IPS-15b (cell line): Measurements from ENCODE around the gene FSTL5.

ENCODE experiments used
- H3K27me3 ChIP-seq: one replicate; pipeline ENCODE4 v1.6.1; 2013; ENCODE audit warnings: low read length; ENCODE audit not compliant: control insufficient read depth, insufficient read depth
- H3K36me3 ChIP-seq: one replicate; pipeline ENCODE4 v1.6.1; 2013; ENCODE audit warnings: low read length; ENCODE audit not compliant: control insufficient read depth, insufficient read depth
- H3K4me1 ChIP-seq: one replicate; pipeline ENCODE4 v1.6.1; 2013; ENCODE audit warnings: mild to moderate bottlenecking, low read length; ENCODE audit not compliant: control insufficient read depth, insufficient read depth
- H3K4me3 ChIP-seq: one replicate; pipeline ENCODE4 v1.5.1; 2013; ENCODE audit warnings: low read depth, low read length
- H3K9ac ChIP-seq: one replicate; pipeline ENCODE4 v1.6.1; 2013; ENCODE audit warnings: low read depth, mild to moderate bottlenecking, low read length
- H3K9me3 ChIP-seq: one replicate; pipeline ENCODE4 v1.6.1; 2013; ENCODE audit warnings: mild to moderate bottlenecking, low read length; ENCODE audit not compliant: control insufficient read depth, insufficient read depth

Gene FSTL5

DNA sequence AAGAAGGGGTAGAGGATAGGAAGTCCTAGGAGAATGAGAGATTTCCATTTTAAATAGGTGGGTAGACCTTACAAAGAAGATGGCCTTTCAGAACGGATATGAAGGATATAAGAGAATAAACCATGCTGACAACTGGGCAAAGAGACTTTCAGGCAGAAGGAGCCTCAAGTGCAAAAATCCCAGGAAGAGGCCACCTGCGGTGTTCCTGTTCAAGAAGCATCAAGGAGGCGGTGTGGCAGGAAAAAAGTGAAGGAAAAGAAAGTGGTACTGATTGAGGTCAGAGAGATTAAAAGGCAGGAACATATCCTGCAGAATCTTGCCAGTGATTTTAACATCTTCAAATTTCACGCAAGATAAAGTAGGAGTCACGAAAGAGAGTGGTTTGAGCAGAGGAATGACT, 172.0 kb downstream of the FSTL5 start:
- no peaks in the 10 kb centered on the region for H3K9me3 ChIP-seq
- no peaks in the 10 kb centered on the region for H3K27me3 ChIP-seq
- no peak overlapping the region for H3K4me3 ChIP-seq
- H3K36me3 ChIP-seq: no peaks in the 10 kb centered on the region
- H3K4me1 ChIP-seq: peaks cover 9% of the 10 kb centered on the region
- no peak overlapping the region for H3K9ac ChIP-seq

DNA sequence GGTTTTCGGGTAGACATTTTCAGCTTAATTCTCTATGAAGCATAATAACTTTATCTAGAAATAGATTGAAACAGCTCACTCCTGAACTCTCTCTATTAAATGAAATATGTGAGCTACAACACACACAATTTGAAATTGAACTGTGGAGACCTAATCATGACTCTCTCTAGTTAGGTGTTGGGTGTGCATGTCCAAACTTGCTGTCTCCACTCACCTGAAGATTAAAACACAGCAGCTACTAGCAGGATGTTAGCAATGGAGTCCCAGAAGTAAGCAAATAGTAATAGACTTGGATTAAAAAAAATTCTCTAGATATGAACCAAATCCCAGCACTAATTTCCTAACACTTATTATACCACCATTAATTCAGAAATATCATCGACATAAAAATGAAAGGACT, 173.1 kb downstream of the FSTL5 start:
- Histone ChIP-seq H3K9me3 (no peaks in the 10 kb centered on the region), H3K9ac (no peak overlapping the region), H3K4me1 (peaks cover 6% of the 10 kb centered on the region), H3K36me3 (no peaks in the 10 kb centered on the region), H3K27me3 (no peaks in the 10 kb centered on the region), H3K4me3 (no peak overlapping the region)

DNA sequence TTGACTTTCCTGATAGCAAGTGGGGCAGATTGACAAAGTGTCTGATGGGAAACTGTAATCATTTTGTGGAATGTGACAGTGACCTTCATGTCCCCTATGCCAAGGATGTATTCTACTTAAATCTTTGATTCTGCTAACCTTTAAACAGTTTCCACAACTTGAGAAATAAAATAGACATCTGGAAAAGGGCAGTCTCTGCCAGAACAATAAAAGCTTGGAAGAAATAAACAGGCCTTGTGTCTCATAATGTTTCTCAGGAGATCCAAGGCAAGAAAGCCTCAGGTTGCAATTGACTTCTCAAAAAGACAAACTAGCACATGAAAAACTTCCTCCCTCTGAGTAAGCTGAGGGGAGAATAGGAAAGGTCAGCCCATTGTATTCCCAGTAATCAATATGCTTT, 174.9 kb downstream of the FSTL5 start:
- H3K4me3 ChIP-seq: no peak overlapping the region
- no peaks in the 10 kb centered on the region for H3K9me3 ChIP-seq
- H3K36me3 ChIP-seq: no peaks in the 10 kb centered on the region
- no peak overlapping the region for H3K9ac ChIP-seq
- peaks cover 6% of the 10 kb centered on the region for H3K4me1 ChIP-seq
- H3K27me3 ChIP-seq: no peaks in the 10 kb centered on the region

DNA sequence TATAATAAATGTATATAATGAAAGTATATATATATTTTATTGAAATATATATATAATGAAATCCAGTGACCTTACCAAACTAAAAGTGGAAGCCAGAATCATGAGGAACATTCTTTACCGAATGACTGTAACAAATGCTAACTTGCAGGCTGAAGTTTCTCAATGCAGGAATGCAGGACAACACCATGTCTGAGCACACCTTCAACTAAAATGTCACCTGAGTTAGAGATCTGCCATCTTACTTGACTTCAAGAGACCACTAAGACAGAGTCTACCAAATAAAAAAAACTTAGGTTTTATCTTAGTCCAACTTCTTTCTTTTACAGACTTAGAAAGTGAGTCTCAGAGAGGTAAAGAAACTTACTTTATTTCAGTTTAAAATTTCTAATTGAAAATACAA, 176.2 kb downstream of the FSTL5 start:
- Histone ChIP-seq H3K9ac (no peak overlapping the region), H3K27me3 (no peaks in the 10 kb centered on the region), H3K4me3 (no peak overlapping the region), H3K4me1 (peaks cover 6% of the 10 kb centered on the region), H3K9me3 (no peaks in the 10 kb centered on the region), H3K36me3 (no peaks in the 10 kb centered on the region)

DNA sequence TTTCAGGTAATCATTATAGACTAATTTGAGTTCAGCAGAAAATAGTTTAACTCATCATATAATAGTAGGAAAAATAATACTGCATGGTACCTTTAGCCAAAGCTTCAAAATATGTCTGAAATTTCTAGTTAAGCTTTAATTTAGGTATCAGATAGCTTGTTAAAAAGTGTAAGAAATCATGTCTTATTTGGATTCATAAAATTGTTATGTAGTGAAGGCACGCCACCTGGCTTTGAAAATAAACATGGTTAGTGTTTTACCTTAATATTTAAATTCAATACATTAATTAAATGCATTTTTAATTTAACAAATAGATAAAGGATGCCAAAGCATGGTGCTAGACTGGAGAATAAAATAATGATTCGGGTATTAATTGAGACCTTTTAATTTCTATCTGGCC, 211.4 kb downstream of the FSTL5 start:
- H3K4me3 ChIP-seq: no peak overlapping the region
- no peaks in the 10 kb centered on the region for H3K9me3 ChIP-seq
- H3K4me1 ChIP-seq: no peaks in the 10 kb centered on the region
- H3K27me3 ChIP-seq: no peaks in the 10 kb centered on the region
- no peaks in the 10 kb centered on the region for H3K36me3 ChIP-seq
- H3K9ac ChIP-seq: no peak overlapping the region

GRCh38 chr4:161949946-161950725, 213.7 kb downstream of the FSTL5 start:
- no peaks in the 10 kb centered on the region for H3K36me3 ChIP-seq
- H3K9ac ChIP-seq: no peak overlapping the region
- H3K27me3 ChIP-seq: no peaks in the 10 kb centered on the region
- H3K9me3 ChIP-seq: no peaks in the 10 kb centered on the region
- H3K4me3 ChIP-seq: no peak overlapping the region
- H3K4me1 ChIP-seq: no peaks in the 10 kb centered on the region

DNA sequence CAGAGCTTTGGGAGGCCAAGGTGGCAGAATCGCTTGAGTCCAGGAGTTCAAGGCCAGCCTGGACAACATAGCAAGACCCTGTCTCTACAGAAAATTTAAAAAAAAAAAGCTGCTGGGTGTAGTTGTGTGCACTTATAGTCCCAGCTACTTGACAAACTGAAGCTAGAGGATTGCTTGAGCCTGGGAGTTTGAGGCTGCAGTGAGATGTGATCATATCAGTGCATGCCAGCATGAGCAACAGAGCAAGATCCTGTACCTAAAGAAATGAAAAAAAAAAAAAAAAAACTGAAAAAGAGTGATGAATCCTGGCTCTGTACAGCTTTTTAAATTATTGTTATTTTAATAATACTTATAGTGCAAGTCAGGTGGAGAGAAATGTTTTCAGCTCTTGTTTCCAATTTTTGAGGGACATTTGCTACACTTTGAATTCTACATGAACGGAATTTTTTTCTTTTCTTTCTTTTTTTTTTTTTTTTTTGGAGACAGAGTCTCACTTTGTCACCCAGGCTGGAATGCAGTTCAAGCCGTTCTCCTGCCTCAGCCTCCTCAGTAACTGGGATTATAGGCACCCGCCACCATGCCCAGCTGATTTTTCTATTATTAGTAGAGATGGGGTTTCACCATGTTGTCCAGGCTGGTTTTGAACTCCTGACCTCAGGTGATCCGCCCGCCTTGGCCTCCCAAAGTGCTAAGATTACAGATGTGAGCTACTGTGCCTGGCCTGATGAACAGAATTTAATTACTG, 215.6 kb downstream of the FSTL5 start:
- Histone ChIP-seq H3K9me3 (no peaks in the 10 kb centered on the region), H3K9ac (no peak overlapping the region), H3K36me3 (no peaks in the 10 kb centered on the region), H3K27me3 (no peaks in the 10 kb centered on the region), H3K4me1 (no peaks in the 10 kb centered on the region), H3K4me3 (no peak overlapping the region)

GRCh38 chr4:161937596-161937995, 226.2 kb downstream of the FSTL5 start:
- no peaks in the 10 kb centered on the region for H3K9me3 ChIP-seq
- no peak overlapping the region for H3K9ac ChIP-seq
- no peaks in the 10 kb centered on the region for H3K4me1 ChIP-seq
- H3K27me3 ChIP-seq: no peaks in the 10 kb centered on the region
- H3K36me3 ChIP-seq: no peaks in the 10 kb centered on the region
- no peak overlapping the region for H3K4me3 ChIP-seq

DNA sequence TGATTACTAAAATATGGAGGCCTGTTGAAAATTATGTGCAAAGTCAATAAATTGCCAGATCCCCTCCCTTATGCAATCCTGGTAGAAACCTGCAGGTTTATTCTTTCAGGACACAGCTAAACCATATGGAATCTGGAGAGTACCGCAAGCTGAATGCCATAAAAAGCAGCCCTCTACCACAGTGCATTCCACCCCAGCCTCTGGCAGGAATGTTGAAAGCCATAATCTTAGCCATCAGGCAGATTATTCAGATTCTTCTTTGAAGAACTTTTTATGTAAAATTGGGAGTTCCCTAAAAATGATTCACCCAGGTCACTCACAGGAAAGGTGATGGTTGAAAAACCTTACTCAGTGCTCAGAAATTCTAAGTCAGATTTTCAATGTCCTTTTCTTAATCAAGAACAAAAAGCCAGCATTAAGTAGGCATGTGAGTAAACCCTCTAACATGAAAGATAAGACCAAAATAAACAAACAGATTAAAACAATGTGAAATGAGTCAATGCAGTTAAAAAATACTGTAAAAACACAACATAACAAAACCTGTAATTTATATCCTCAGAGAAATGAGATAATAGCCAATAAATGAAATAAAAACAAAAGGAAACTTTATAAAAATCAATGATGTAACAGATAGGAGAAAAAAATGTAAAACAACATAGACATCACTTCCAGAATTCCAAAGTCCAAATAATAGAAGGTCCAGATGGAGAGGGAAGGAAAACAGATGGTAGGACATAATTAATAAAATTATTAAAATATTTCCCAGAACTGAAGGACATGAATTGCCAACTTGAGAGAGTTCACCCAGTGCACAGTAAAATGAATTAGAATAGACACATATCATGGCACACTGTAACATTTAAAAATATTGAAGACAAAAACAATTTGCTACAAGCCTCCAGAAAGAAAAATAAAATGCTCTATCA, 226.9 kb downstream of the FSTL5 start:
- Histone ChIP-seq H3K9me3 (no peaks in the 10 kb centered on the region), H3K4me3 (no peak overlapping the region), H3K9ac (no peak overlapping the region), H3K36me3 (no peaks in the 10 kb centered on the region), H3K27me3 (no peaks in the 10 kb centered on the region), H3K4me1 (no peaks in the 10 kb centered on the region)

DNA sequence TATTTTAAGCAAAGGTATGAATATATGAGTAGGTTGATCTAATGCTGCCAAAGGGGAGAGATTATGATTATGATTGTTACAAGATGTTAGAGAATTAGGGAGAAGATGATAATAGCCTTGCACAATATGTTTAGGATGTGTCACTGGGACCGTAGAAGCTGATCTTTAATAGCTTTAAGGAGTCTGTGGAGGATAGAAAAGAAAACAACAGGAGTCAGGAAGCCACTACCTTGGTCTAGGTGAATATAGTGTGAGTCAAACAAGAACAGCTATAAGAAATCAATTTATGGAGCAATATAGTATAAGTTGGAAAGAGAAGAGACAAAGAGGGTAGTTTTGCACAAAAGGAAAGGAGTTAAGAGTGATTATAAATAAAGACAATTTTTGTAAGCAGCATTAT, 232.7 kb downstream of the FSTL5 start:
- no peak overlapping the region for H3K4me3 ChIP-seq
- H3K9me3 ChIP-seq: no peaks in the 10 kb centered on the region
- no peaks in the 10 kb centered on the region for H3K27me3 ChIP-seq
- H3K4me1 ChIP-seq: no peaks in the 10 kb centered on the region
- H3K36me3 ChIP-seq: no peaks in the 10 kb centered on the region
- H3K9ac ChIP-seq: no peak overlapping the region

DNA sequence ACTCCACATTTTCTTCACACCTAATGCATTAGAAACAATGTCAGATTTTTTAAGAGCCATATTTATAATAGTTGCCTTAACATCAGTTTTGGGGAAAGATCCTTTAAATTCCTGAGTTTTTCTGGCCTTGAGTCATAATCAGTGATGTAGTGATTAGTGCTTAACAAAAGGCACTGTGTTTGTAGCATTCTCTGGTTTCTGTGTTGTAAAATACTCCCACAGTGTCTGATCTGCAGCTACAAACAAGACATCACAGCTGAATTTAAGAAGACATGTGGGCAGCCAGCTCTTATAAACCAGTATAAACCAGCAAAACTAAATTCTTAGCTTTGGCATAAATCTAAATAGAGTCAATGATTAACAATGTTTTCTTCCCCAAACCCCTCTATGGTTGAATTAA, 233.8 kb downstream of the FSTL5 start:
- Histone ChIP-seq H3K4me3 (no peak overlapping the region), H3K9me3 (no peaks in the 10 kb centered on the region), H3K9ac (no peak overlapping the region), H3K4me1 (no peaks in the 10 kb centered on the region), H3K36me3 (no peaks in the 10 kb centered on the region), H3K27me3 (no peaks in the 10 kb centered on the region)
